Mesenchymal stem cell (in vitro differentiated cells and primary cell): ENCODE data around the gene ZYG11B. TPM values are rescaled to one million over a fixed set of nuclear protein-coding genes. Genes with fewer than 3 reads are reported as not detected.

Source experiments
- DNase-seq: peaks from one replicate; pipeline ENCODE4 v3.0.0-alpha.2; 2013
- H2AFZ ChIP-seq: one replicate; pipeline ENCODE4 v1.6.1; 2013; ENCODE audit warnings: low read depth, mild to moderate bottlenecking, control low read depth, inconsistent platforms, low read length, moderate library complexity
- H2AK5ac ChIP-seq: 2 replicates; pipeline ENCODE4 v1.6.1; 2013; ENCODE audit warnings: low read length, moderate library complexity, mild to moderate bottlenecking, inconsistent platforms; ENCODE audit not compliant: severe bottlenecking
- H2BK120ac ChIP-seq: one replicate; pipeline ENCODE4 v1.6.1; 2013; ENCODE audit warnings: low read depth, mild to moderate bottlenecking, inconsistent platforms, low read length, moderate library complexity
- H2BK12ac ChIP-seq, 2 experiments: one replicate each; pipeline ENCODE4 v1.6.1; 2013; ENCODE audit warnings: inconsistent platforms in 2 of 2, low read length in 2 of 2, mild to moderate bottlenecking in 2 of 2, moderate library complexity in 2 of 2, control low read depth in 1 of 2
- H2BK15ac ChIP-seq: one replicate; pipeline ENCODE4 v1.6.1; 2013; ENCODE audit warnings: mild to moderate bottlenecking, low read depth, inconsistent platforms; ENCODE audit not compliant: poor library complexity, severe bottlenecking
- H2BK5ac ChIP-seq: 2 replicates; pipeline ENCODE4 v1.6.1; 2013; ENCODE audit warnings: low read depth, mild to moderate bottlenecking, low read length, control low read depth, inconsistent platforms; ENCODE audit not compliant: poor library complexity, severe bottlenecking
- H3K14ac ChIP-seq, 2 experiments: one replicate each; pipeline ENCODE4 v1.6.1; 2013; ENCODE audit warnings: inconsistent platforms in 2 of 2, low read length in 2 of 2, control low read depth in 1 of 2, mild to moderate bottlenecking in 1 of 2, moderate library complexity in 1 of 2
- H3K18ac ChIP-seq, 2 experiments: one replicate each; pipeline ENCODE4 v1.6.1; 2013; ENCODE audit warnings: inconsistent platforms in 2 of 2, low read length in 2 of 2, control low read depth in 1 of 2, low read depth in 1 of 2, mild to moderate bottlenecking in 1 of 2
- H3K23ac ChIP-seq, 2 experiments: one replicate each; pipeline ENCODE4 v1.6.1; 2013; ENCODE audit warnings: inconsistent platforms in 2 of 2, low read length in 2 of 2, mild to moderate bottlenecking in 2 of 2, moderate library complexity in 2 of 2, control low read depth in 1 of 2
- H3K27ac ChIP-seq: 2 replicates; pipeline ENCODE4 v1.5.1; 2013; ENCODE audit warnings: mild to moderate bottlenecking, moderate library complexity, low read length, control low read depth, inconsistent platforms; ENCODE audit not compliant: poor library complexity, severe bottlenecking
- H3K27me3 ChIP-seq, 2 experiments: 2 replicates each; pipeline versions ENCODE4 v1.6.1 to v1.7.0; 2013; ENCODE audit warnings: low read length in 2 of 2, mild to moderate bottlenecking in 2 of 2, moderate library complexity in 2 of 2, control low read depth in 1 of 2, inconsistent platforms in 1 of 2; ENCODE audit not compliant: control insufficient read depth in 1 of 2, insufficient read depth in 1 of 2
- H3K36me3 ChIP-seq, 2 experiments: 2 replicates each; pipeline versions ENCODE4 v1.6.1 to v1.7.0; 2013; ENCODE audit warnings: low read length in 2 of 2, control low read depth in 1 of 2, inconsistent platforms in 1 of 2, low read depth in 1 of 2, mild to moderate bottlenecking in 1 of 2; ENCODE audit not compliant: insufficient read depth in 2 of 2, control insufficient read depth in 1 of 2
- H3K4ac ChIP-seq, 2 experiments: one replicate each; pipeline ENCODE4 v1.6.1; 2013; ENCODE audit warnings: inconsistent platforms in 2 of 2, low read length in 2 of 2, mild to moderate bottlenecking in 2 of 2, moderate library complexity in 2 of 2, control low read depth in 1 of 2, low read depth in 1 of 2
- H3K4me1 ChIP-seq: 2 replicates; pipeline ENCODE4 v1.6.1; 2013; ENCODE audit warnings: low read depth, low read length, control low read depth; ENCODE audit not compliant: control insufficient read depth, insufficient read depth
- H3K4me2 ChIP-seq: 2 replicates; pipeline ENCODE4 v1.6.1; 2013; ENCODE audit warnings: low read length, mild to moderate bottlenecking, inconsistent platforms; ENCODE audit not compliant: poor library complexity, severe bottlenecking
- H3K4me3 ChIP-seq, 2 experiments: 2 replicates each; pipeline versions ENCODE4 v1.5.1 to v1.7.0; 2013; ENCODE audit warnings: low read length in 2 of 2, mild to moderate bottlenecking in 2 of 2, control low read depth in 1 of 2, low read depth in 1 of 2; ENCODE audit not compliant: insufficient read depth in 1 of 2
- H3K79me1 ChIP-seq: replicated peaks from 2 replicates; pipeline ENCODE4 v1.6.1; 2013; ENCODE audit warnings: mild to moderate bottlenecking, control low read depth, low read length, inconsistent platforms; ENCODE audit not compliant: poor library complexity, severe bottlenecking
- H3K9ac ChIP-seq: 2 replicates; pipeline ENCODE4 v1.7.0; 2013; ENCODE audit warnings: mild to moderate bottlenecking, low read length, moderate library complexity
- H3K9me3 ChIP-seq: 2 replicates; pipeline ENCODE4 v1.7.0; 2013; ENCODE audit warnings: mild to moderate bottlenecking, low read length; ENCODE audit not compliant: control insufficient read depth
- H4K8ac ChIP-seq: one replicate; pipeline ENCODE4 v1.6.1; 2013; ENCODE audit warnings: inconsistent platforms, mild to moderate bottlenecking, low read length, moderate library complexity
- H4K91ac ChIP-seq: one replicate; pipeline ENCODE4 v1.6.1; 2013; ENCODE audit warnings: mild to moderate bottlenecking, low read length, inconsistent platforms
- WGBS: methylation state at CpG from one replicate; pipeline ENCODE4 v1.1.7; 2013; ENCODE audit warnings: mixed read lengths; 5-methylcytosine and 5-hydroxymethylcytosine counted together
- polyA plus RNA-seq, 2 experiments: library from polyadenylated mRNA; stranded (reverse); fragments of 200-250 nt; gene quantifications; one replicate each; pipeline ENCODE4 v1.2.3, GENCODE V29; 2013

The ZYG11B gene
- polyA plus RNA-seq (2013, experiment 1 of 2), result 13.2 TPM
- polyA plus RNA-seq (2013, experiment 2 of 2), result 13.1 TPM

GRCh38 chr1:52726265-52727113 is at the start of gene ZYG11B:
TSS of gene ZYG11B (plus strand) at chr1:52726453. CDS start at chr1:52726654, 201 bp downstream.
- Histone ChIP-seq H3K14ac (peak within 1 kb of the TSS in 1 of 2 experiments; percentile 9), H3K23ac (no peak within 1 kb of the TSS), H3K18ac (peak within 1 kb of the TSS; percentile 41 to 70), H3K4me1 (peaks cover 3% of the 10 kb centered on the region), H3K9ac (peak within 1 kb of the TSS; percentile 99), H2AFZ (peak within 1 kb of the TSS; percentile 60), H4K8ac (peak within 1 kb of the TSS; percentile 55), H3K9me3 (no peaks in the 10 kb centered on the region), H3K27me3 (no peaks in the 10 kb centered on the region), H3K27ac (no peak within 1 kb of the TSS), H2BK5ac (peak within 1 kb of the TSS; percentile 24), H3K79me1 (peaks cover 5% of the 10 kb centered on the region), H3K4ac (peak within 1 kb of the TSS; percentile 60 to 75), H2BK12ac (peak within 1 kb of the TSS in 1 of 2 experiments; percentile 6), H4K91ac (peak within 1 kb of the TSS; percentile 41), H3K4me3 (peak within 1 kb of the TSS; percentile 88 to 100), H2BK15ac (peak within 1 kb of the TSS; percentile 36), H2AK5ac (no peak within 1 kb of the TSS), H2BK120ac (peak within 1 kb of the TSS; percentile 57), H3K4me2 (peak within 1 kb of the TSS; percentile 93), H3K36me3 (no peaks in the 10 kb centered on the region)
- DNase-seq, result peak; percentile 83
- under 1% methylated on average over 56 of the region's 59 CpGs for WGBS

- no peak for DNase-seq
- Histone ChIP-seq H3K9me3 (no peaks in the 10 kb centered on the region), H3K23ac (no peak overlapping the region), H2BK120ac (no peak overlapping the region), H3K14ac (no peak overlapping the region), H4K91ac (no peak overlapping the region), H2AFZ (no peak overlapping the region), H3K4me3 (no peak overlapping the region), H2AK5ac (no peak overlapping the region), H3K4me1 (peaks cover 4% of the 10 kb centered on the region), H3K79me1 (no peaks in the 10 kb centered on the region), H2BK12ac (no peak overlapping the region), H3K9ac (no peak overlapping the region), H3K18ac (no peak overlapping the region), H3K36me3 (no peaks in the 10 kb centered on the region), H4K8ac (no peak overlapping the region), H3K4me2 (no peak overlapping the region), H3K4ac (no peak overlapping the region), H2BK5ac (no peak overlapping the region), H2BK15ac (no peak overlapping the region), H3K27me3 (no peaks in the 10 kb centered on the region), H3K27ac (no peak overlapping the region)
- WGBS, result 93% methylated on average over 4 of the region's 6 CpGs
Measured at GRCh38 chr1:52677076-52677806, 49.0 kb upstream of the ZYG11B start.

- Histone ChIP-seq H2BK5ac (no peak overlapping the region), H3K14ac (no peak overlapping the region), H2BK120ac (no peak overlapping the region), H3K4me3 (no peak overlapping the region), H3K9me3 (no peaks in the 10 kb centered on the region), H3K23ac (no peak overlapping the region), H3K36me3 (no peaks in the 10 kb centered on the region), H3K9ac (no peak overlapping the region), H4K91ac (no peak overlapping the region), H3K27ac (no peak overlapping the region), H3K4me2 (no peak overlapping the region), H3K4ac (no peak overlapping the region), H3K27me3 (no peaks in the 10 kb centered on the region), H2BK12ac (no peak overlapping the region), H3K4me1 (no peaks in the 10 kb centered on the region), H2BK15ac (no peak overlapping the region), H2AK5ac (no peak overlapping the region), H2AFZ (no peak overlapping the region), H4K8ac (no peak overlapping the region), H3K18ac (no peak overlapping the region), H3K79me1 (no peaks in the 10 kb centered on the region)
- WGBS, result 79% methylated on average over 1 of the region's 1 CpG
- no peak for DNase-seq
Measured at GRCh38 chr1:52679048-52679447, 47.2 kb upstream of the ZYG11B start.

GRCh38 chr1:52679498-52679897 is 46.8 kb upstream of the ZYG11B start:
- H3K4me1 ChIP-seq, result no peaks in the 10 kb centered on the region
- no peak overlapping the region for H3K14ac ChIP-seq
- no peak overlapping the region for H3K4me2 ChIP-seq
- no peak overlapping the region for H3K23ac ChIP-seq
- no peak overlapping the region for H2BK12ac ChIP-seq
- no peak overlapping the region for H4K8ac ChIP-seq
- H3K9me3 ChIP-seq, result no peaks in the 10 kb centered on the region
- H3K4me3 ChIP-seq, result no peak overlapping the region
- H2BK5ac ChIP-seq, result no peak overlapping the region
- H3K36me3 ChIP-seq, result peaks cover 0 to under 1% of the 10 kb centered on the region in 2 experiments
- WGBS, result 97% methylated on average over 5 of the region's 5 CpGs
- H4K91ac ChIP-seq, result no peak overlapping the region
- no peak overlapping the region for H2AK5ac ChIP-seq
- no peak overlapping the region for H3K18ac ChIP-seq
- no peak overlapping the region for H3K27ac ChIP-seq
- H3K4ac ChIP-seq, result no peak overlapping the region
- DNase-seq, result no peak
- H3K79me1 ChIP-seq, result no peaks in the 10 kb centered on the region
- H2BK15ac ChIP-seq, result no peak overlapping the region
- no peak overlapping the region for H2AFZ ChIP-seq
- H2BK120ac ChIP-seq, result no peak overlapping the region
- no peaks in the 10 kb centered on the region for H3K27me3 ChIP-seq
- H3K9ac ChIP-seq, result no peak overlapping the region
